Type B pancreatic cell (in vitro differentiated cells): ENCODE data around the gene TMPRSS11A. TPM values are rescaled to one million over a fixed set of nuclear protein-coding genes. Genes with fewer than 3 reads are reported as not detected.

Source experiments
- DNase-seq: peaks from one replicate; pipeline ENCODE4 v3.0.0; 2021; ENCODE audit warnings: mixed read lengths; ENCODE audit not compliant: unreplicated experiment; ENCODE audit errors: extremely low spot score
- H3K27ac Mint-ChIP-seq: 2 replicates; pipeline ENCODE4 v1.8.0; 2021; ENCODE audit warnings: mild to moderate bottlenecking, mixed read lengths
- H3K27me3 Mint-ChIP-seq: 2 replicates; pipeline ENCODE4 v1.8.0; 2021; ENCODE audit warnings: mixed read lengths
- H3K36me3 Mint-ChIP-seq: 2 replicates; pipeline ENCODE4 v1.8.0; 2021; ENCODE audit warnings: mixed read lengths
- H3K4me1 Mint-ChIP-seq: one replicate; pipeline ENCODE4 v1.8.0; 2021; ENCODE audit warnings: mixed read lengths; ENCODE audit not compliant: unreplicated experiment
- H3K4me3 Mint-ChIP-seq: 2 replicates; pipeline ENCODE4 v1.8.0; 2021; ENCODE audit warnings: mild to moderate bottlenecking, mixed read lengths
- H3K9me3 Mint-ChIP-seq: 2 replicates; pipeline ENCODE4 v1.8.0; 2021; ENCODE audit warnings: mixed read lengths
- total RNA-seq: library from RNA; stranded (reverse); gene quantifications from 2 replicates; pipeline ENCODE4 v1.2.1, GENCODE V29; 2021; ENCODE audit warnings: low replicate concordance
- TF ChIP-seq, protein P1 (sequence below): fragments of 200-600 bp; sonication (generic); conservative IDR thresholded peaks from 2 replicates; pipeline ENCODE4 v1.5.0; 2021; ENCODE audit warnings: antibody characterized with exemption, mild to moderate bottlenecking

Gene TMPRSS11A
- total RNA-seq, 1 donor from 2014 or later = 0.43 TPM

- Mint-ChIP-seq H3K36me3 (no peaks in the 10 kb centered on the region), H3K27ac (no peak overlapping the region), H3K27me3 (no peaks in the 10 kb centered on the region), H3K9me3 (no peaks in the 10 kb centered on the region), H3K4me1 (peaks cover 4% of the 10 kb centered on the region), H3K4me3 (no peak overlapping the region)
- TF ChIP-seq, protein P1, sequence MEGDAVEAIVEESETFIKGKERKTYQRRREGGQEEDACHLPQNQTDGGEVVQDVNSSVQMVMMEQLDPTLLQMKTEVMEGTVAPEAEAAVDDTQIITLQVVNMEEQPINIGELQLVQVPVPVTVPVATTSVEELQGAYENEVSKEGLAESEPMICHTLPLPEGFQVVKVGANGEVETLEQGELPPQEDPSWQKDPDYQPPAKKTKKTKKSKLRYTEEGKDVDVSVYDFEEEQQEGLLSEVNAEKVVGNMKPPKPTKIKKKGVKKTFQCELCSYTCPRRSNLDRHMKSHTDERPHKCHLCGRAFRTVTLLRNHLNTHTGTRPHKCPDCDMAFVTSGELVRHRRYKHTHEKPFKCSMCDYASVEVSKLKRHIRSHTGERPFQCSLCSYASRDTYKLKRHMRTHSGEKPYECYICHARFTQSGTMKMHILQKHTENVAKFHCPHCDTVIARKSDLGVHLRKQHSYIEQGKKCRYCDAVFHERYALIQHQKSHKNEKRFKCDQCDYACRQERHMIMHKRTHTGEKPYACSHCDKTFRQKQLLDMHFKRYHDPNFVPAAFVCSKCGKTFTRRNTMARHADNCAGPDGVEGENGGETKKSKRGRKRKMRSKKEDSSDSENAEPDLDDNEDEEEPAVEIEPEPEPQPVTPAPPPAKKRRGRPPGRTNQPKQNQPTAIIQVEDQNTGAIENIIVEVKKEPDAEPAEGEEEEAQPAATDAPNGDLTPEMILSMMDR = no peak
- DNase-seq = no peak
Measured at GRCh38 chr4:67928546-67928945, 34.7 kb downstream of the TMPRSS11A start.

GRCh38 chr4:67927251-67927650 lies 36.0 kb downstream of the TMPRSS11A start:
- Mint-ChIP-seq H3K27me3 (no peaks in the 10 kb centered on the region), H3K36me3 (no peaks in the 10 kb centered on the region), H3K4me1 (peaks cover 5% of the 10 kb centered on the region), H3K9me3 (no peaks in the 10 kb centered on the region), H3K4me3 (no peak overlapping the region), H3K27ac (no peak overlapping the region)
- TF ChIP-seq, protein P1 = no peak
- no peak for DNase-seq

DNA sequence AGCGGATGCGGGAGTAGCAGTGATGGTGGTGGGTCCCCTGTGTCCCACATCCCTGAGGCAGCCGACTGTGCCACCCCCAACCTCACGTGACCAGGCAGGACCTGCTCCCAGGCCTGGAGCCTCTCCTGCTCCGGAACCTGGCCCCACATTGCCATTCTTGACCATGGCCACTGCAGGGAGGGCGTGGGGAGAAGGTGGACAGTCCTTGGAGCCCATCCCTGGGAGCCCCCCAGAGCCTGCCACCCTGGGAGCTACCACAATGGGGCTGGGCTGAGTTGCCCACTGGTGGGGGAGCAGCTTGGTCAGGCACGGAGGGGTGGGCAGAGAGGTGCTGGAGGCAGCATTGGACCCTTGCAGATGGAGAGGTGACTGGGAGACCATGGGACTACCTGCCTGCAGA lies 36.8 kb downstream of the TMPRSS11A start:
- TF ChIP-seq, protein P1 = no peak
- no peak overlapping the region for H3K27ac Mint-ChIP-seq
- H3K36me3 Mint-ChIP-seq = no peaks in the 10 kb centered on the region
- H3K4me1 Mint-ChIP-seq = peaks cover 8% of the 10 kb centered on the region
- no peaks in the 10 kb centered on the region for H3K27me3 Mint-ChIP-seq
- no peaks in the 10 kb centered on the region for H3K9me3 Mint-ChIP-seq
- no peak for DNase-seq
- H3K4me3 Mint-ChIP-seq = no peak overlapping the region

GRCh38 chr4:67922697-67923096 lies 40.6 kb downstream of the TMPRSS11A start:
- no peak overlapping the region for H3K27ac Mint-ChIP-seq

DNA sequence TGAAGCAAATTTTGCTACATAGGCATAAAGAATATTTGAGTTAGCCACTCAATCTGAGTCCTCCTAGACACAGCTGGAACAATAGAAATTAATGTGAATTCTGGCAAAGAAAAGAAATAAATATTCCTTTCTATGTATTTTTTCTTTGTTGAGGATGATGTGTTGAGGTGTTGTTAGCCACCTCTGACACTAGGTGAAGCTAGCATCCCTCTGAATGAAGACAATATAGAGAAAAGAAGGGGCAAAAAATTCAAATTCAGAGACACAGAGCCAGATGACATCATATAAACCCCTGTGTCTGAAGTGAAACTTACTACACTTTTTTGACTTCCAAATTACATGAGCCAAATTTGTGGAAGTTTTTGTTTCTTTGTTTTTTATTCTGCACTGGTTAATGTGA lies 44.9 kb downstream of the TMPRSS11A start:
- Mint-ChIP-seq H3K27me3 (no peaks in the 10 kb centered on the region), H3K4me3 (no peak overlapping the region), H3K36me3 (no peaks in the 10 kb centered on the region), H3K9me3 (no peaks in the 10 kb centered on the region), H3K4me1 (peaks cover 4% of the 10 kb centered on the region), H3K27ac (no peak overlapping the region)
- DNase-seq = no peak
- TF ChIP-seq, protein P1 = peak; percentile 54

More at GRCh38 chr4:67922697-67923096, 40.6 kb downstream of the TMPRSS11A start:
- Mint-ChIP-seq H3K9me3 (no peaks in the 10 kb centered on the region), H3K36me3 (no peaks in the 10 kb centered on the region), H3K27me3 (no peaks in the 10 kb centered on the region), H3K4me3 (no peak overlapping the region), H3K4me1 (peaks cover 4% of the 10 kb centered on the region)
- no peak for DNase-seq
- TF ChIP-seq, protein P1 = no peak
